ENCODE measurements around the gene PDGFRB. TPM values are rescaled to one million over a fixed set of nuclear protein-coding genes. Genes with fewer than 3 reads are reported as not detected.

PDGFRB gene
- total and polyA plus RNA-seq, 2 of the 8 experiments (the other 6 are each of a cell fraction or from before 2014, with no cell fraction given): 4.2 to 13.7 TPM

DNA sequence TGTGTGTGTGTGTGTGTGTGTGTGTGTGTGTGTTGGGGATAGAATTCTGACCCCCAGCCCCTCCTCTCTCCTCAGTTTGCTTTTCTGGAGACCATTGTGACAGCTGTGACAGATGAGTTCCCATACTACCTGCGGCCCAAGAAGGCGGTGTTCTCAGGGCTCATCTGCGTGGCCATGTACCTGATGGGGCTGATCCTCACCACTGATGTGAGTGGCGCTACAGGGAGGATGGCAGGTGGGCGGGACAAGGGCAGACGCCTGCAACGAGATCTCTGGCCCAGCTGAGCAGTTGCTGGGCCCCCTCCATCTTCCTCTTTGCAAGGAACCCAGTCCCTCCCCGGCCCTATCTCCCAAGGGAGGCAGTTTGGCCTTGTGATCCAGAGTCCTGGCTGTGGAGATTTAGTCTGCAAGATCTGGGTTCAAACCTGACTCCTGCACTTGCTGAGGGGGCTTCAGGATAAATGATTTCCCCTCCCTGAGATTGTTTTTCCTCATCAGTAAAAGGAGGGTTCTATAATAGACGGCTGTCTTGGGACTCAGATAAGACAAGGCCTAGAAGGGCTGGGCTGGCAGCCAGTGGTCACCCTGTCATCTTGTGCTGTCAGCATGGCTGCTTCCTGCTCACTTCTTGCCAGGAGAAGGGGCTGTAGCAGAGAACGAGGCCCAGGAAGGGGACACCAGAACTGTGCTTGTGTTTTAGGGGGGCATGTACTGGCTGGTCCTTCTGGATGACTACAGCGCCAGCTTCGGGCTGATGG is 48.4 kb upstream of the PDGFRB start:
- Histone ChIP-seq H2BK120ac (replicated peaks; ENCODE audit: low read depth, low read length) (no peak overlapping the region), H3K56ac (replicated peaks; ENCODE audit: insufficient read length, low read depth, low read length) (no peak overlapping the region), H2BK5ac (ENCODE audit: low read depth, low read length) (no peak overlapping the region), H4K5ac (ENCODE audit: insufficient read length, low read depth, low read length) (no peak overlapping the region), H3K4me3 (ENCODE audit: extremely low read depth in 1 of 4, insufficient read depth in 2 of 4, low read depth in 3 of 4, low read length in 4 of 4) (no peak overlapping the region), H2AK5ac (ENCODE audit: low read depth, low read length) (no peak overlapping the region), H3K9ac (replicated peaks in 1 of 4; ENCODE audit: extremely low read depth in 1 of 4, low read depth in 3 of 4, low read length in 3 of 4) (no peak overlapping the region), H3K9me3 (ENCODE audit: insufficient read depth in 2 of 2, low read depth in 1 of 2, low read length in 1 of 2) (no peaks in the 10 kb centered on the region), H3K14ac (ENCODE audit: insufficient read length) (no peak overlapping the region), H3K79me1 (ENCODE audit: low read depth, low read length) (no peaks in the 10 kb centered on the region), H3K36me3 (ENCODE audit: control insufficient read depth in 2 of 4, insufficient read depth in 4 of 4, low read length in 3 of 4) (no peaks in the 10 kb centered on the region), H4K8ac (ENCODE audit: extremely low read depth, insufficient read depth, low read length) (peak overlapping the region; percentile 16; the same call in 1 of the 2 replicates), H3K27me3 (replicated peaks in 1 of 4; ENCODE audit: control insufficient read depth in 3 of 4, extremely low read depth in 1 of 4, insufficient read depth in 3 of 4, low read length in 3 of 4) (peaks cover 0 to 3% (median 2%) of the 10 kb centered on the region in 4 experiments; a peak in 2 of 7 replicates), H4K20me1 (replicated peaks in 1 of 2; ENCODE audit: control insufficient read depth in 1 of 2, insufficient read depth in 2 of 2, low read length in 2 of 2) (no peaks in the 10 kb centered on the region), H3K27ac (ENCODE audit: low read depth, low read length) (no peak overlapping the region), H2BK12ac (ENCODE audit: low read depth, low read length) (no peak overlapping the region), H3K4ac (replicated peaks; ENCODE audit: insufficient read length, low read depth, low read length) (no peak overlapping the region), H2BK15ac (ENCODE audit: low read length) (no peak overlapping the region), H2BK20ac (ENCODE audit: low read length) (no peak overlapping the region), H3K23ac (ENCODE audit: insufficient read length) (no peak overlapping the region), H3K23me2 (ENCODE audit: low read depth, low read length) (no peaks in the 10 kb centered on the region; the same call in 1 of the 2 replicates), H3K4me2 (ENCODE audit: insufficient read depth in 1 of 2, low read depth in 2 of 2, low read length in 2 of 2) (no peak overlapping the region), H3K4me1 (replicated peaks in 1 of 4; ENCODE audit: control insufficient read depth in 3 of 4, insufficient read depth in 4 of 4, low read length in 3 of 4) (peaks cover 0 to 12% (median 5%) of the 10 kb centered on the region in 4 experiments; a peak in 6 of 7 replicates), H3K18ac (ENCODE audit: extremely low read depth, low read length) (no peak overlapping the region), H3K79me2 (ENCODE audit: control insufficient read depth in 1 of 2, insufficient read depth in 2 of 2, low read length in 2 of 2) (no peaks in the 10 kb centered on the region), H2AFZ (ENCODE audit: low read length) (no peak overlapping the region), H4K91ac (replicated peaks; ENCODE audit: insufficient read length, low read length) (no peak overlapping the region)
- CTCF ChIA-PET (ENCODE audit: partially characterized antibody): interaction anchor here (0.7 to 23.7 kb wide), 6 partner anchors 7 to 351 kb away, joined by 3 to 406 read pairs (median 302); partner anchors contain the start of genes CDX1, PDGFRB and SLC6A7
- no peak for FAIRE-seq
- no peak for DNase-seq (ENCODE audit: low read depth in 1 of 2, low spot score in 2 of 2)
- POLR2A ChIA-PET (ENCODE audit: partially characterized antibody): no interaction called here
- WGBS, 2 experiments (ENCODE audit: extremely low coverage in 1 of 2, insufficient coverage in 1 of 2, insufficient read length in 1 of 2, insufficient replicate concordance in 2 of 2, low coverage in 1 of 2, low lambda C conversion rate in 2 of 2, missing lambda C conversion rate in 1 of 2): 87% methylated on average over 9 of the region's 12 CpGs; no CpG with 5 or more reads in 1 of the 2 experiments
- TF ChIP-seq TEAD4 (IDR thresholded peaks at IDR 0.05; ENCODE audit: low read depth, low read length): no peak
- TF ChIP-seq, protein P1, sequence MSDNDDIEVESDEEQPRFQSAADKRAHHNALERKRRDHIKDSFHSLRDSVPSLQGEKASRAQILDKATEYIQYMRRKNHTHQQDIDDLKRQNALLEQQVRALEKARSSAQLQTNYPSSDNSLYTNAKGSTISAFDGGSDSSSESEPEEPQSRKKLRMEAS (IDR thresholded peaks at IDR 0.05): no peak
- no peak for TF ChIP-seq SP4 (IDR thresholded peaks at IDR 0.05; ENCODE audit: low read length)
- TF ChIP-seq, protein P2, sequence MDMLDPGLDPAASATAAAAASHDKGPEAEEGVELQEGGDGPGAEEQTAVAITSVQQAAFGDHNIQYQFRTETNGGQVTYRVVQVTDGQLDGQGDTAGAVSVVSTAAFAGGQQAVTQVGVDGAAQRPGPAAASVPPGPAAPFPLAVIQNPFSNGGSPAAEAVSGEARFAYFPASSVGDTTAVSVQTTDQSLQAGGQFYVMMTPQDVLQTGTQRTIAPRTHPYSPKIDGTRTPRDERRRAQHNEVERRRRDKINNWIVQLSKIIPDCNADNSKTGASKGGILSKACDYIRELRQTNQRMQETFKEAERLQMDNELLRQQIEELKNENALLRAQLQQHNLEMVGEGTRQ (IDR thresholded peaks at IDR 0.05; ENCODE audit: low read length): no peak
- no peak for TF ChIP-seq YY1 (IDR thresholded peaks at IDR 0.05; ENCODE audit: low read depth, low read length)
- no peak for TF ChIP-seq KDM5A (IDR thresholded peaks at IDR 0.05; ENCODE audit: low read length)
- TF ChIP-seq EGR1 (IDR thresholded peaks at IDR 0.05; ENCODE audit: borderline replicate concordance, low read depth, low read length): no peak
- no peak for TF ChIP-seq TCF12 (IDR thresholded peaks at IDR 0.05; ENCODE audit: low read depth, low read length)
- no peak for TF ChIP-seq ZNF274 (IDR thresholded peaks at IDR 0.05; ENCODE audit: borderline replicate concordance, extremely low read depth, low read length)
- no peak for TF ChIP-seq RFX5 (IDR thresholded peaks at IDR 0.05; ENCODE audit: borderline replicate concordance, low read depth, low read length)
- TF ChIP-seq JUND (IDR thresholded peaks at IDR 0.05; ENCODE audit: low read length): no peak
- TF ChIP-seq KDM1A (IDR thresholded peaks at IDR 0.05; ENCODE audit: borderline replicate concordance, low read length): no peak

Measured in H1 (cell line).